RWPE1 (cell line): Measurements from ENCODE around the gene ATXN1.
A peak's percentile ranks its signal among the peaks of the same experiment; 100 is the strongest.

Experiments
- CTCF ChIA-PET: fragments of 350-600 bp; sonication (Branson Sonifier 250); formaldehyde crosslinking; extraction: SDS; loops from one replicate; lab custom pipeline; 2021; lab: Yijun Ruan, JAX
- POLR2A ChIA-PET: fragments of 400-600 bp; formaldehyde crosslinking; extraction: SDS; loops from one replicate; lab custom pipeline; 2020; ENCODE audit warnings: antibody characterized with exemption; ENCODE audit not compliant: low non-redundant PET; lab: Yijun Ruan, JAX
- DNase-seq: peaks from one replicate; pipeline ENCODE4 v3.0.0; 2012; ENCODE audit warnings: low spot score
- H3K27ac ChIP-seq: fragments of 450-650 bp; 2 replicates; pipeline ENCODE4 v1.5.1; 2017
- TF ChIP-seq, protein P1 (sequence below): fragments of 450-650 bp; conservative IDR thresholded peaks from 2 replicates; pipeline ENCODE4 v1.5.1; 2017; ENCODE audit warnings: low read depth, mild to moderate bottlenecking

Gene ATXN1

GRCh38 chr6:16743664-16744210 is 17.5 kb downstream of the ATXN1 start:
- ChIA-PET POLR2A (no interaction called here), CTCF (no interaction called here)
- no peak overlapping the region for H3K27ac ChIP-seq
- DNase-seq = no peak
- TF ChIP-seq, protein P1, sequence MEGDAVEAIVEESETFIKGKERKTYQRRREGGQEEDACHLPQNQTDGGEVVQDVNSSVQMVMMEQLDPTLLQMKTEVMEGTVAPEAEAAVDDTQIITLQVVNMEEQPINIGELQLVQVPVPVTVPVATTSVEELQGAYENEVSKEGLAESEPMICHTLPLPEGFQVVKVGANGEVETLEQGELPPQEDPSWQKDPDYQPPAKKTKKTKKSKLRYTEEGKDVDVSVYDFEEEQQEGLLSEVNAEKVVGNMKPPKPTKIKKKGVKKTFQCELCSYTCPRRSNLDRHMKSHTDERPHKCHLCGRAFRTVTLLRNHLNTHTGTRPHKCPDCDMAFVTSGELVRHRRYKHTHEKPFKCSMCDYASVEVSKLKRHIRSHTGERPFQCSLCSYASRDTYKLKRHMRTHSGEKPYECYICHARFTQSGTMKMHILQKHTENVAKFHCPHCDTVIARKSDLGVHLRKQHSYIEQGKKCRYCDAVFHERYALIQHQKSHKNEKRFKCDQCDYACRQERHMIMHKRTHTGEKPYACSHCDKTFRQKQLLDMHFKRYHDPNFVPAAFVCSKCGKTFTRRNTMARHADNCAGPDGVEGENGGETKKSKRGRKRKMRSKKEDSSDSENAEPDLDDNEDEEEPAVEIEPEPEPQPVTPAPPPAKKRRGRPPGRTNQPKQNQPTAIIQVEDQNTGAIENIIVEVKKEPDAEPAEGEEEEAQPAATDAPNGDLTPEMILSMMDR = no peak

- POLR2A ChIA-PET = no interaction called here
- no peak overlapping the region for H3K27ac ChIP-seq
- CTCF ChIA-PET = no interaction called here
- TF ChIP-seq, protein P1 = no peak
- no peak for DNase-seq
Observed at GRCh38 chr6:16742116-16742515, 19.1 kb downstream of the ATXN1 start.

- no peak overlapping the region for H3K27ac ChIP-seq
- peak; percentile 55 for DNase-seq
- ChIA-PET POLR2A (no interaction called here), CTCF (interaction anchor here (0.7 to 2.7 kb wide), 2 partner anchors 21 to 57 kb away, joined by 3 to 28 read pairs; partner anchors contain the start of gene ATXN1)
- TF ChIP-seq, protein P1 = no peak
Observed at GRCh38 chr6:16741112-16742016, 19.9 kb downstream of the ATXN1 start.

GRCh38 chr6:16740097-16740496 is 21.2 kb downstream of the ATXN1 start:
- TF ChIP-seq, protein P1 = no peak
- POLR2A ChIA-PET = interaction anchor here (1.2 kb wide), 1 partner anchor 19 kb away, joined by 4 read pairs; no protein-coding TSS in a partner anchor
- DNase-seq = no peak
- no peak overlapping the region for H3K27ac ChIP-seq
- CTCF ChIA-PET = interaction anchor here (0.7 to 2.7 kb wide), 4 partner anchors 19 to 346 kb away, joined by 3 to 28 read pairs (median 4); partner anchors contain the start of gene ATXN1

- peak; percentile 80 for DNase-seq
- CTCF ChIA-PET = interaction anchor here (0.7 to 2.7 kb wide), 6 partner anchors 19 to 347 kb away, joined by 3 to 28 read pairs (median 4); partner anchors contain the start of gene ATXN1
- TF ChIP-seq, protein P1 = no peak
- POLR2A ChIA-PET = interaction anchor here (0.7 kb wide), 1 partner anchor 90 kb away, joined by 3 read pairs; no protein-coding TSS in a partner anchor
- H3K27ac ChIP-seq = peak overlapping the region; percentile 48
Observed at GRCh38 chr6:16739329-16739801, 21.9 kb downstream of the ATXN1 start.

DNA sequence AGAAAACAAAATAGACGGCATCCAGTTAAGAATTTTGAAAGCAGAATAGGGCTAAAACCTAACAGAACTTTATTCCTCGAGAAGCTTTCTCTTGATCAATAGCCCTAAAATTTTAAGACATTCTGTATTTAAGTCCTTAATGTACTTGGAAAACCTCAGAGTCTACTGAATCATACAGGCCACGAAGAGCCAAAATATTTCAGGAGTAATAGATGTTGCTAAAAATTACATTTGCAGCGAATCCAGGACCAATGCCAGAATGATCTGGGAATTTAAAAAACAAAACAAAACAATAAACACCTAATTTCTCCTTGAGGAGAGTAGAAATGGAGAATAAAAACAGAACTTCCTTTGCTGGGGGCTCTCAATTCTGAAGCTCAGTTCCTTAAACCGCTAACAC is 23.3 kb downstream of the ATXN1 start:
- ChIA-PET POLR2A (interaction anchor here (0.7 kb wide), 1 partner anchor 21 kb away, joined by 3 read pairs; no protein-coding TSS in a partner anchor), CTCF (interaction anchor here (0.6 to 0.8 kb wide), 3 partner anchors 24 to 335 kb away, joined by 3 to 6 read pairs (median 4); no protein-coding TSS in a partner anchor)
- DNase-seq = no peak
- no peak overlapping the region for H3K27ac ChIP-seq
- TF ChIP-seq, protein P1 = no peak
